GM12878 (cell line): ENCODE results near the gene KLF14. TPM values are rescaled to one million over a fixed set of nuclear protein-coding genes. Genes with fewer than 3 reads are reported as not detected.
"Not testable (repeated sequence)": the region's sequence is repeated elsewhere in the genome, so short reads cannot be mapped to it uniquely, and the experiment has no call there.

Source experiments
- ATAC-seq: fragments of 200-7000 bp; cut with Tn5 transposase; 3 replicates; pipeline ENCODE4 v1.9.1; 2020; ENCODE audit warnings: mild to moderate bottlenecking, moderate library complexity
- BruUV-seq: library from RNA; stranded (reverse); fragments of 400-500 nt; replicated peaks from 2 replicates; lab custom pipeline; 2021; lab: Mats Ljungman, UMichigan
- CTCF ChIA-PET: fragments of 300-600 bp; sonication (Branson Sonifier 250); formaldehyde crosslinking; extraction: SDS; loops from one replicate; lab custom pipeline; 2021; ENCODE audit warnings: inconsistent platforms; lab: Yijun Ruan, JAX
- POLR2A ChIA-PET: fragments of 350-600 bp; formaldehyde crosslinking; extraction: SDS; loops from one replicate; lab custom pipeline; 2021; ENCODE audit warnings: inconsistent platforms; lab: Charles Lee
- RAD21 ChIA-PET: fragments of 300-600 bp; sonication (Branson Sonifier 250); formaldehyde crosslinking; loops from one replicate; lab custom pipeline; 2023; ENCODE audit warnings: antibody characterized with exemption; ENCODE audit not compliant: unreplicated experiment; lab: Charles Lee
- SMC1A ChIA-PET: fragments of 300-600 bp; sonication (Branson Sonifier 250); formaldehyde crosslinking; loops from one replicate; lab custom pipeline; 2023; ENCODE audit not compliant: unreplicated experiment, uncharacterized antibody; lab: Charles Lee
- DNase-seq: peaks from one replicate; pipeline ENCODE4 v3.0.0-alpha.2; 2011; ENCODE audit warnings: low read depth, low spot score
- FAIRE-seq: peaks from 3 replicates; lab custom pipeline; 2011; peaks lifted over from hg19 to GRCh38; lab: Jason Lieb, UNC
- H2AFZ ChIP-seq: 2 replicates; pipeline ENCODE4 v1.6.0; 2011; ENCODE audit warnings: low read depth, low read length, control low read depth; ENCODE audit not compliant: control insufficient read depth
- H3K27ac ChIP-seq: 2 replicates; pipeline ENCODE4 v1.5.1; 2011; ENCODE audit warnings: control low read depth; ENCODE audit not compliant: control insufficient read depth, insufficient read depth
- H3K27me3 ChIP-seq, 2 experiments: replicated peaks in 1 of 2; 2 replicates each; pipeline versions ENCODE4 v1.6.0 to v1.6.1; 2011; ENCODE audit warnings: low read length in 1 of 2; ENCODE audit not compliant: control insufficient read depth in 2 of 2, insufficient read depth in 2 of 2
- H3K36me3 ChIP-seq, 2 experiments: 2 replicates each; pipeline ENCODE4 v1.5.1; 2011; ENCODE audit warnings: low read length in 1 of 2; ENCODE audit not compliant: control insufficient read depth in 2 of 2, insufficient read depth in 2 of 2
- H3K4me1 ChIP-seq: 2 replicates; pipeline ENCODE4 v1.6.1; 2011; ENCODE audit warnings: mild to moderate bottlenecking, low read length, moderate library complexity, mixed read lengths; ENCODE audit not compliant: control insufficient read depth, insufficient read depth
- H3K4me2 ChIP-seq: 2 replicates; pipeline ENCODE4 v1.6.0; 2011; ENCODE audit warnings: control low read depth; ENCODE audit not compliant: control insufficient read depth, insufficient read depth
- H3K4me3 ChIP-seq: fragments of 200-600 bp; sonication (generic); 2 replicates; pipeline ENCODE4 v1.5.1; 2016
- H3K79me2 ChIP-seq: 2 replicates; pipeline ENCODE4 v1.6.0; 2011; ENCODE audit warnings: low read length; ENCODE audit not compliant: control insufficient read depth, insufficient read depth
- H3K9ac ChIP-seq: 2 replicates; pipeline ENCODE4 v1.8.0; 2011; ENCODE audit warnings: low read length, control low read depth, mixed read lengths; ENCODE audit not compliant: control insufficient read depth, insufficient read depth
- H3K9me3 ChIP-seq: replicated peaks from 3 replicates; pipeline ENCODE4 v1.5.1; 2011; ENCODE audit warnings: mild to moderate bottlenecking, low read length; ENCODE audit not compliant: control insufficient read depth, insufficient read depth
- H4K20me1 ChIP-seq: 2 replicates; pipeline ENCODE4 v1.6.0; 2011; ENCODE audit not compliant: control insufficient read depth, insufficient read depth
- ASH2L ChIP-seq: fragments of 300-600, 200-600 bp; sonication (generic); IDR thresholded peaks from 2 replicates; pipeline ENCODE4 v1.6.1; 2017; ENCODE audit warnings: low read depth, mild to moderate bottlenecking, borderline replicate concordance
- FOXM1 ChIP-seq: IDR thresholded peaks from 2 replicates; pipeline ENCODE4 v1.6.1; 2012; ENCODE audit warnings: low read depth, mild to moderate bottlenecking, inconsistent platforms, low read length, moderate library complexity
- SUPT20H ChIP-seq: IDR thresholded peaks from 2 replicates; pipeline ENCODE4 v1.6.1; 2011; ENCODE audit warnings: low read depth, mild to moderate bottlenecking, low read length, moderate library complexity, borderline replicate concordance; ENCODE audit not compliant: control insufficient read depth
- ZNF217 ChIP-seq: fragments of 450-650 bp; IDR thresholded peaks from 2 replicates; pipeline ENCODE4 v1.6.1; 2017; ENCODE audit warnings: antibody characterized with exemption, mild to moderate bottlenecking
- ZNF24 ChIP-seq: fragments of 450-650 bp; IDR thresholded peaks from 2 replicates; pipeline ENCODE4 v1.6.1; 2017; ENCODE audit warnings: antibody characterized with exemption, mild to moderate bottlenecking
- WGBS: methylation state at CpG from one replicate; pipeline ENCODE4 v1.1.6; 2016; ENCODE audit warnings: low lambda C conversion rate; ENCODE audit not compliant: insufficient replicate concordance, insufficient coverage; ENCODE audit errors: missing lambda C conversion rate; 5-methylcytosine and 5-hydroxymethylcytosine counted together
- in situ Hi-C: fragments of 300-500 bp; cut with MboI; formaldehyde crosslinking; loops from 9 replicates; pipeline ENCODE4 v1.14.3; 2018; ENCODE audit warnings: mixed read lengths
- intact Hi-C: fragments of 100-400 bp; cut with micrococcal nuclease; formaldehyde crosslinking; loops from one replicate; pipeline ENCODE4 v1.14.2; 2022; ENCODE audit not compliant: unreplicated experiment
- polyA plus RNA-seq, 11 experiments: library from polyadenylated mRNA; depleted of rRNA in 4 of 11; unstranded in 6 of 11; stranded (reverse) in 5 of 11; fragments of >200 nt; fragmentation: Nextera tagmentation in 4 of 11; fragmentation: Illumina TruSeq in 1 of 11; extraction: Ambion mirVana in 4 of 11; extraction: Trizol in 1 of 11; gene quantifications; 1 replicate in 1 of 11; 2 replicates in 10 of 11; pipeline versions ENCODE4 v1.2.1 to v1.2.3, GENCODE V29; 2011 to 2016; ENCODE audit warnings: inconsistent platforms in 2 of 11, missing spikeins in 2 of 11, low read depth in 1 of 11
- total RNA-seq, 4 experiments: library from RNA; depleted of rRNA in 3 of 4; stranded (reverse); fragments of >200 nt in 3 of 4; fragmentation: Illumina TruSeq in 1 of 4; extraction: Trizol in 1 of 4; gene quantifications; 2 replicates each; pipeline versions ENCODE4 v1.2.1 to v1.2.3, GENCODE V29; 2013 to 2021
- TF ChIP-seq, protein P1 (sequence below): IDR thresholded peaks from 2 replicates; pipeline ENCODE4 v1.6.1; 2011; ENCODE audit warnings: borderline replicate concordance, low read depth, mild to moderate bottlenecking, moderate library complexity, low read length; ENCODE audit not compliant: insufficient read depth, poor library complexity, severe bottlenecking
- TF ChIP-seq, protein P2 (sequence below): IDR thresholded peaks from 2 replicates; pipeline ENCODE4 v1.6.1; 2012; ENCODE audit warnings: low read depth, low read length, improper control_type of control experiment
- TF ChIP-seq, protein P3 (sequence below): fragments of 450-650 bp; IDR thresholded peaks from 2 replicates; pipeline ENCODE4 v1.6.1; 2014; ENCODE audit warnings: mild to moderate bottlenecking
- TF ChIP-seq, protein P4 (sequence below), 3 experiments: IDR thresholded peaks in 2 of 3; conservative IDR thresholded peaks in 1 of 3; 2 replicates each; pipeline ENCODE4 v1.5.1; 2011; ENCODE audit warnings: low read depth in 3 of 3, low read length in 3 of 3, mild to moderate bottlenecking in 3 of 3, control low read depth in 2 of 3, moderate library complexity in 2 of 3, inconsistent platforms in 1 of 3, mixed read lengths in 1 of 3; ENCODE audit not compliant: control insufficient read depth in 2 of 3, insufficient read depth in 1 of 3; ENCODE audit errors: extremely low read depth in 1 of 3

Gene KLF14
- total and polyA plus RNA-seq, 10 of the 15 experiments (the other 5 are each of a cell fraction or from before 2014, with no cell fraction given) = 0.06 TPM; not detected in 9

DNA sequence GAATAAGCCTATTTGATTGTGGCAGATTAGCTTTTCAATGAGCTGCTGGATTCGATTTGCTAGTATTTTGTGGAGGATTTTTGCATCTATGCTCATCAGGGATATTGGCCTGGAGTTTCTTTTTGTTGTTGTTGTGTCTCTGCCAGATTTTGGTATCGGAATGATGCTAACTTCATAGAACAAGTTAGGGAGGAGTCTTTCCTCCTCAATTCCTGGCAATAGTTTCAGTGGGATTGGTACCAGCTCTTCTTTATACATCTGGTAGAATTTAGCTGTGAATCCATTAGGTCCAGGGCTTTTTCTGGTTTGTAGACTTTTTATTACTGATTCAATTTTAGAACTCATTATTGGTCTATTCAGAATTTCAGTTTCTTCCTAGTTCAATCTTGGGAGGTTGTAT is 43.4 kb upstream of the KLF14 start (continued):
- TF ChIP-seq, protein P1, sequence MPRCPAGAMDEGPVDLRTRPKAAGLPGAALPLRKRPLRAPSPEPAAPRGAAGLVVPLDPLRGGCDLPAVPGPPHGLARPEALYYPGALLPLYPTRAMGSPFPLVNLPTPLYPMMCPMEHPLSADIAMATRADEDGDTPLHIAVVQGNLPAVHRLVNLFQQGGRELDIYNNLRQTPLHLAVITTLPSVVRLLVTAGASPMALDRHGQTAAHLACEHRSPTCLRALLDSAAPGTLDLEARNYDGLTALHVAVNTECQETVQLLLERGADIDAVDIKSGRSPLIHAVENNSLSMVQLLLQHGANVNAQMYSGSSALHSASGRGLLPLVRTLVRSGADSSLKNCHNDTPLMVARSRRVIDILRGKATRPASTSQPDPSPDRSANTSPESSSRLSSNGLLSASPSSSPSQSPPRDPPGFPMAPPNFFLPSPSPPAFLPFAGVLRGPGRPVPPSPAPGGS = no peak
- no peak for TF ChIP-seq SUPT20H
- TF ChIP-seq, all 136 proteins: peak for 0

DNA sequence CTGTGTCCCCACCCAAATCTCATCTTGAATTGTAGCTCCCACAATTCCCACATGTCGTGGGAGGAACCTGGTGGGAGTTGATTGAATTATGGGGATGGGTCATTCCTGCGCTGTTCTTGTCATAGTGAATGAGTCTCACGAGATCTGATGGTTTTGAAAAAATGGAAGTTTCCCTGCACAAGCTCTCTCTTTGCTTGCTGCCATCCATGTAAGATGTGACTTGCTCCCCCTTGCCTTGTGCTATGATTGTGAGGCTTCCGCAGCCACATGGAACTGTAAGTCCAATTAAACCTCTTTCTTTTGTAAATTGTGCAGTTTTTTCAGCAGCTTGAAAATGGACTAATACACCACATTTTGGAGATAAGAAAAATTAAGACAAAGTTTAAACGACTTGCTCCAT is 38.4 kb upstream of the KLF14 start:
- ATAC-seq, H3K4me2 ChIP-seq, H4K20me1 ChIP-seq, POLR2A ChIA-PET, BruUV-seq, intact Hi-C loops, H3K4me3 ChIP-seq, H3K9ac ChIP-seq, RAD21 ChIA-PET, H2AFZ ChIP-seq, FAIRE-seq, H3K79me2 ChIP-seq, H3K4me1 ChIP-seq, H3K27ac ChIP-seq, H3K27me3 ChIP-seq, H3K9me3 ChIP-seq, in situ Hi-C loops, H3K36me3 ChIP-seq, SMC1A ChIA-PET, DNase-seq, CTCF ChIA-PET: not testable (repeated sequence)
- WGBS = 14% methylated on average over 5 of the region's 5 CpGs

DNA sequence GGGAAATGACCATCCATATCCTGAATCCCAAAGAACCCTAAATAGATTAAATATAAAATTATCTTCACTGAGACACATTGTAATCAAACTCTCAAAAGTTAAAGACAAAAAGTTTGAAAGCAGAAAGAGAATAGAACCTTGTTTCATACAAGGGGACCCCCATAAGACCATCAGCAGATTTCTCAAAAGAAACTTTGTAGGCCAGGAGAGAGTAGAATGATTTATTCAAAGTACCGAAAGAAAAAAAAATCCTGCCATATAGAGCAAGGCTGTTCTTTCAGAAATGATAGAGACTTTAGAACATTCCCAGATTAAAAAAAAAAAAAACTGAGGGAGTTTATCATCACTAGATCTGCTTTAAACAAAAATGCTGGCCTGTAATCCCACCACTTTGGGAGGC is 34.8 kb upstream of the KLF14 start:
- CTCF ChIA-PET = interaction anchor here (2.5 kb wide), 1 partner anchor 11 kb away, joined by 10 read pairs; no protein-coding TSS in a partner anchor
- DNase-seq (no peak), ATAC-seq (no peak), FAIRE-seq (no peak)
- no peaks in the 10 kb centered on the region for H3K79me2 ChIP-seq
- no TSS peak for BruUV-seq
- no peak overlapping the region for H3K9ac ChIP-seq
- no peaks in the 10 kb centered on the region for H3K4me1 ChIP-seq
- POLR2A ChIA-PET = no interaction called here
- in situ Hi-C loops = no loop called here
- no peak overlapping the region for H2AFZ ChIP-seq
- no peak overlapping the region for H3K4me2 ChIP-seq
- H4K20me1 ChIP-seq = no peaks in the 10 kb centered on the region
- no peaks in the 10 kb centered on the region for H3K9me3 ChIP-seq
- WGBS = 93% methylated on average over 1 of the region's 1 CpG
- no peaks in the 10 kb centered on the region for H3K27me3 ChIP-seq
- intact Hi-C loops = no loop called here
- H3K4me3 ChIP-seq = no peak overlapping the region
- no peak overlapping the region for H3K27ac ChIP-seq
- H3K36me3 ChIP-seq = no peaks in the 10 kb centered on the region
- SMC1A ChIA-PET = no interaction called here
- RAD21 ChIA-PET = no interaction called here
- TF ChIP-seq ZNF217 (no peak), ASH2L (no peak), ZNF24 (no peak), FOXM1 (no peak)
- TF ChIP-seq, protein P2, sequence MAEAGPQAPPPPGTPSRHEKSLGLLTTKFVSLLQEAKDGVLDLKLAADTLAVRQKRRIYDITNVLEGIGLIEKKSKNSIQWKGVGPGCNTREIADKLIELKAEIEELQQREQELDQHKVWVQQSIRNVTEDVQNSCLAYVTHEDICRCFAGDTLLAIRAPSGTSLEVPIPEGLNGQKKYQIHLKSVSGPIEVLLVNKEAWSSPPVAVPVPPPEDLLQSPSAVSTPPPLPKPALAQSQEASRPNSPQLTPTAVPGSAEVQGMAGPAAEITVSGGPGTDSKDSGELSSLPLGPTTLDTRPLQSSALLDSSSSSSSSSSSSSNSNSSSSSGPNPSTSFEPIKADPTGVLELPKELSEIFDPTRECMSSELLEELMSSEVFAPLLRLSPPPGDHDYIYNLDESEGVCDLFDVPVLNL = no peak
- TF ChIP-seq, protein P3, sequence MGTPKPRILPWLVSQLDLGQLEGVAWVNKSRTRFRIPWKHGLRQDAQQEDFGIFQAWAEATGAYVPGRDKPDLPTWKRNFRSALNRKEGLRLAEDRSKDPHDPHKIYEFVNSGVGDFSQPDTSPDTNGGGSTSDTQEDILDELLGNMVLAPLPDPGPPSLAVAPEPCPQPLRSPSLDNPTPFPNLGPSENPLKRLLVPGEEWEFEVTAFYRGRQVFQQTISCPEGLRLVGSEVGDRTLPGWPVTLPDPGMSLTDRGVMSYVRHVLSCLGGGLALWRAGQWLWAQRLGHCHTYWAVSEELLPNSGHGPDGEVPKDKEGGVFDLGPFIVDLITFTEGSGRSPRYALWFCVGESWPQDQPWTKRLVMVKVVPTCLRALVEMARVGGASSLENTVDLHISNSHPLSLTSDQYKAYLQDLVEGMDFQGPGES = no peak
- TF ChIP-seq, protein P4, sequence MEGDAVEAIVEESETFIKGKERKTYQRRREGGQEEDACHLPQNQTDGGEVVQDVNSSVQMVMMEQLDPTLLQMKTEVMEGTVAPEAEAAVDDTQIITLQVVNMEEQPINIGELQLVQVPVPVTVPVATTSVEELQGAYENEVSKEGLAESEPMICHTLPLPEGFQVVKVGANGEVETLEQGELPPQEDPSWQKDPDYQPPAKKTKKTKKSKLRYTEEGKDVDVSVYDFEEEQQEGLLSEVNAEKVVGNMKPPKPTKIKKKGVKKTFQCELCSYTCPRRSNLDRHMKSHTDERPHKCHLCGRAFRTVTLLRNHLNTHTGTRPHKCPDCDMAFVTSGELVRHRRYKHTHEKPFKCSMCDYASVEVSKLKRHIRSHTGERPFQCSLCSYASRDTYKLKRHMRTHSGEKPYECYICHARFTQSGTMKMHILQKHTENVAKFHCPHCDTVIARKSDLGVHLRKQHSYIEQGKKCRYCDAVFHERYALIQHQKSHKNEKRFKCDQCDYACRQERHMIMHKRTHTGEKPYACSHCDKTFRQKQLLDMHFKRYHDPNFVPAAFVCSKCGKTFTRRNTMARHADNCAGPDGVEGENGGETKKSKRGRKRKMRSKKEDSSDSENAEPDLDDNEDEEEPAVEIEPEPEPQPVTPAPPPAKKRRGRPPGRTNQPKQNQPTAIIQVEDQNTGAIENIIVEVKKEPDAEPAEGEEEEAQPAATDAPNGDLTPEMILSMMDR (IDR thresholded peaks at IDR 0.05 in 2 of 3, conservative IDR thresholded peaks at IDR 0.05 in 1 of 3; ENCODE audit: control insufficient read depth in 2 of 3, extremely low read depth in 1 of 3, insufficient read depth in 1 of 3, low read depth in 3 of 3, low read length in 3 of 3) = no peak
